Measurements from ENCODE around the gene ZNF511. TPM values are rescaled to one million over a fixed set of nuclear protein-coding genes. Genes with fewer than 3 reads are reported as not detected.

ZNF511 gene
- total and polyA plus RNA-seq, 2 donors (not counting 1 experiment from before 2014, with no cell fraction given) = 30.7 to 45.1 TPM

GRCh38 chr10:133326223-133326551 lies 17.5 kb downstream of the ZNF511 start:
- H3K9me3 Mint-ChIP-seq (ENCODE audit: insufficient read depth) = no peaks in the 10 kb centered on the region
- ChIA-PET CTCF (no interaction called here), POLR2A (interaction anchor here (0.7 kb wide), 1 partner anchor 10 kb away, joined by 3 read pairs; no protein-coding TSS in a partner anchor)
- peak overlapping the region; percentile 71 for H2AFZ ChIP-seq (ENCODE audit: insufficient read depth, low read depth, low read length, poor library complexity, severe bottlenecking)
- intact Hi-C loops (cut with micrococcal nuclease) = no loop called here
- H3K27me3 ChIP-seq (replicated peaks in 1 of 4; ENCODE audit: control extremely low read depth in 1 of 4, control insufficient read depth in 3 of 4, insufficient read depth in 4 of 4, low read length in 3 of 4) = peaks cover 0 to 55% (median 38%) of the 10 kb centered on the region in 4 experiments
- peak overlapping the region in 3 of 5 experiments; percentile 23 to 51 (median 36) for H3K4me3 ChIP-seq (ENCODE audit: control extremely low read depth in 1 of 5, extremely low read depth in 1 of 5, insufficient read depth in 1 of 5, low read depth in 2 of 5, low read length in 4 of 5)
- ATAC-seq (ENCODE audit: low read depth) (no peak), DNase-seq (no peak)
- no peaks in the 10 kb centered on the region for H4K20me1 ChIP-seq (ENCODE audit: control insufficient read depth, insufficient read depth, low read length, poor library complexity, severe bottlenecking)
- H3K9ac ChIP-seq (ENCODE audit: low read length) = peak overlapping the region; percentile 57
- peak overlapping the region; percentile 74 for H3K4me3 Mint-ChIP-seq
- no peak overlapping the region for H3K27ac Mint-ChIP-seq
- peaks cover 26 to 42% of the 10 kb centered on the region in 2 donors for H3K4me1 ChIP-seq (ENCODE audit: control insufficient read depth in 2 of 2, insufficient read depth in 2 of 2, low read length in 2 of 2)
- TF ChIP-seq CTCF (IDR thresholded peaks at IDR 0.05) = no peak
- peak; percentile 44 for TF ChIP-seq EZH2 (IDR thresholded peaks at IDR 0.05; ENCODE audit: borderline replicate concordance, insufficient read depth, low read depth, low read length, poor library complexity, severe bottlenecking)
- no peaks in the 10 kb centered on the region for H3K36me3 ChIP-seq (replicated peaks in 1 of 2; ENCODE audit: control extremely low read depth in 1 of 2, control insufficient read depth in 1 of 2, extremely low read depth in 1 of 2, insufficient read depth in 2 of 2, low read length in 1 of 2)
- H3K9me3 ChIP-seq (ENCODE audit: control extremely low read depth in 1 of 3, control insufficient read depth in 2 of 3, insufficient read depth in 1 of 3, low read length in 2 of 3) = peaks cover 0 to 21% (median 0%) of the 10 kb centered on the region in 3 donors
- no peak overlapping the region for H3K27ac ChIP-seq (ENCODE audit: low read length in 2 of 2)
- H3K79me2 ChIP-seq (ENCODE audit: control insufficient read depth, insufficient read depth, low read length) = no peaks in the 10 kb centered on the region
- WGBS (ENCODE audit: insufficient coverage) = 0% methylated on average over 3 of the region's 9 CpGs
- peaks cover 44% of the 10 kb centered on the region for H3K27me3 Mint-ChIP-seq
- peak overlapping the region; percentile 85 for H3K4me2 ChIP-seq (replicated peaks; ENCODE audit: low read depth, low read length, poor library complexity, severe bottlenecking)
- peaks cover 14% of the 10 kb centered on the region for H3K4me1 Mint-ChIP-seq

GRCh38 chr10:133326745-133327650 lies 18.3 kb downstream of the ZNF511 start:
- TF ChIP-seq CTCF (IDR thresholded peaks at IDR 0.05) (no peak), EZH2 (IDR thresholded peaks at IDR 0.05; ENCODE audit: borderline replicate concordance, insufficient read depth, low read depth, low read length, poor library complexity, severe bottlenecking) (no peak)
- no peak for DNase-seq
- Mint-ChIP-seq H3K9me3 (ENCODE audit: insufficient read depth) (no peaks in the 10 kb centered on the region), H3K27ac (no peak overlapping the region), H3K27me3 (peaks cover 44% of the 10 kb centered on the region), H3K4me3 (no peak overlapping the region), H3K4me1 (peaks cover 14% of the 10 kb centered on the region)
- Histone ChIP-seq H3K9me3 (ENCODE audit: control extremely low read depth in 1 of 3, control insufficient read depth in 2 of 3, insufficient read depth in 1 of 3, low read length in 2 of 3) (peaks cover 0 to 17% (median 0%) of the 10 kb centered on the region in 3 donors), H2AFZ (ENCODE audit: insufficient read depth, low read depth, low read length, poor library complexity, severe bottlenecking) (no peak overlapping the region), H3K27ac (ENCODE audit: low read length in 2 of 2) (no peak overlapping the region), H3K9ac (ENCODE audit: low read length) (no peak overlapping the region), H3K4me3 (ENCODE audit: control extremely low read depth in 1 of 5, extremely low read depth in 1 of 5, insufficient read depth in 1 of 5, low read depth in 2 of 5, low read length in 4 of 5) (no peak overlapping the region), H4K20me1 (ENCODE audit: control insufficient read depth, insufficient read depth, low read length, poor library complexity, severe bottlenecking) (no peaks in the 10 kb centered on the region), H3K36me3 (replicated peaks in 1 of 2; ENCODE audit: control extremely low read depth in 1 of 2, control insufficient read depth in 1 of 2, extremely low read depth in 1 of 2, insufficient read depth in 2 of 2, low read length in 1 of 2) (no peaks in the 10 kb centered on the region), H3K79me2 (ENCODE audit: control insufficient read depth, insufficient read depth, low read length) (no peaks in the 10 kb centered on the region), H3K4me1 (ENCODE audit: control insufficient read depth in 2 of 2, insufficient read depth in 2 of 2, low read length in 2 of 2) (peaks cover 26 to 42% of the 10 kb centered on the region in 2 donors), H3K27me3 (replicated peaks in 1 of 4; ENCODE audit: control extremely low read depth in 1 of 4, control insufficient read depth in 3 of 4, insufficient read depth in 4 of 4, low read length in 3 of 4) (peaks cover 0 to 55% (median 40%) of the 10 kb centered on the region in 4 experiments), H3K4me2 (replicated peaks; ENCODE audit: low read depth, low read length, poor library complexity, severe bottlenecking) (no peak overlapping the region)
- ATAC-seq (ENCODE audit: low read depth) = no peak
- 43% methylated on average over 25 of the region's 28 CpGs for WGBS (ENCODE audit: insufficient coverage)
- CTCF ChIA-PET = interaction anchor here (0.6 to 3.5 kb wide), 5 partner anchors 12 to 281 kb away, joined by 3 to 21 read pairs (median 4); no protein-coding TSS in a partner anchor
- POLR2A ChIA-PET = interaction anchor here (0.7 to 2.2 kb wide), 2 partner anchors 11 to 12 kb away, joined by 3 to 26 read pairs; no protein-coding TSS in a partner anchor
- intact Hi-C loops (cut with micrococcal nuclease) = no loop called here
